CMK (cell line): ENCODE data around the gene COQ6.
"Not testable (repeated sequence)": the region's sequence is repeated elsewhere in the genome, so short reads cannot be mapped to it uniquely, and the experiment has no call there.

Experiments used
- DNase-seq: peaks from one replicate; pipeline ENCODE4 v3.0.0-alpha.2; 2010; ENCODE audit warnings: low read depth

Gene COQ6

GRCh38 chr14:73988065-73988464 lies 38.0 kb downstream of the COQ6 start:
- DNase-seq: no peak

GRCh38 chr14:73988656-73989055 lies 38.6 kb downstream of the COQ6 start:
- DNase-seq: not testable (repeated sequence)

GRCh38 chr14:73991092-73991491 lies 41.0 kb downstream of the COQ6 start:
- no peak for DNase-seq

- DNase-seq: not testable (repeated sequence)
These were observed 44.8 kb downstream of the COQ6 start for GRCh38 chr14:73994926-73995325.

GRCh38 chr14:73995977-73996378 lies 45.9 kb downstream of the COQ6 start:
- no peak for DNase-seq

- DNase-seq: no peak
These were observed 46.6 kb downstream of the COQ6 start for GRCh38 chr14:73996731-73997107.

- DNase-seq: no peak
These were observed 47.2 kb downstream of the COQ6 start for GRCh38 chr14:73997108-73997943.

GRCh38 chr14:73997944-73998447 lies 47.9 kb downstream of the COQ6 start:
- no peak for DNase-seq

- DNase-seq: no peak
These were observed 48.6 kb downstream of the COQ6 start for GRCh38 chr14:73998726-73999125.

- not testable (repeated sequence) for DNase-seq
These were observed 55.6 kb downstream of the COQ6 start for GRCh38 chr14:74005664-74006063.

- DNase-seq: no peak
These were observed 58.9 kb downstream of the COQ6 start for GRCh38 chr14:74008843-74009499.
